AG09319 (cell line): ENCODE results near the gene NABP1.

Source experiments
- DNase-seq: peaks from one replicate; pipeline ENCODE4 v3.0.0-alpha.2; 2010; ENCODE audit warnings: low read depth; ENCODE audit errors: extremely low read depth
- TF ChIP-seq, protein P1 (sequence below): IDR thresholded peaks from 2 replicates; pipeline ENCODE4 v1.5.1; 2011; ENCODE audit warnings: low read depth, mild to moderate bottlenecking, inconsistent platforms, low read length, moderate library complexity

NABP1 gene

DNA sequence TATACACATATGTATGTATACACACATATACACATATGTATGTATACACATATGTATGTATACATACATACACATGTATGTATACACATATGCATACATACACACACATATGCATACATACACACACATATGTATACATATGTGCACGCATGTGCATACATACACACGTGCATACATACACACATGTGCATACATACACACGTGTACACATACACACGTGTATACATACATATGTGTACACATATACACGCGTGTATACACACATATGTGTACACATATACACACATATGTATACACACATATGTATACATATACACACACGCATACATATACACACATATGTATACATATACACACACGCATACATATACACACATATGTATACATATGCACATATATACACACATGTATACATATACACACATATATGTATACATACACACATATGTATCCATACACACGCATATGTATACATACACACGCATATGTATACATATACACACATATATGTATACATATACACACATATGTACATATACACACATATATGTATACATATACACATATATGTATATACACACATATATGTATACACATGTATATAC, 21.5 kb downstream of the NABP1 start:
- TF ChIP-seq, protein P1, sequence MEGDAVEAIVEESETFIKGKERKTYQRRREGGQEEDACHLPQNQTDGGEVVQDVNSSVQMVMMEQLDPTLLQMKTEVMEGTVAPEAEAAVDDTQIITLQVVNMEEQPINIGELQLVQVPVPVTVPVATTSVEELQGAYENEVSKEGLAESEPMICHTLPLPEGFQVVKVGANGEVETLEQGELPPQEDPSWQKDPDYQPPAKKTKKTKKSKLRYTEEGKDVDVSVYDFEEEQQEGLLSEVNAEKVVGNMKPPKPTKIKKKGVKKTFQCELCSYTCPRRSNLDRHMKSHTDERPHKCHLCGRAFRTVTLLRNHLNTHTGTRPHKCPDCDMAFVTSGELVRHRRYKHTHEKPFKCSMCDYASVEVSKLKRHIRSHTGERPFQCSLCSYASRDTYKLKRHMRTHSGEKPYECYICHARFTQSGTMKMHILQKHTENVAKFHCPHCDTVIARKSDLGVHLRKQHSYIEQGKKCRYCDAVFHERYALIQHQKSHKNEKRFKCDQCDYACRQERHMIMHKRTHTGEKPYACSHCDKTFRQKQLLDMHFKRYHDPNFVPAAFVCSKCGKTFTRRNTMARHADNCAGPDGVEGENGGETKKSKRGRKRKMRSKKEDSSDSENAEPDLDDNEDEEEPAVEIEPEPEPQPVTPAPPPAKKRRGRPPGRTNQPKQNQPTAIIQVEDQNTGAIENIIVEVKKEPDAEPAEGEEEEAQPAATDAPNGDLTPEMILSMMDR: no peak
- no peak for DNase-seq

DNA sequence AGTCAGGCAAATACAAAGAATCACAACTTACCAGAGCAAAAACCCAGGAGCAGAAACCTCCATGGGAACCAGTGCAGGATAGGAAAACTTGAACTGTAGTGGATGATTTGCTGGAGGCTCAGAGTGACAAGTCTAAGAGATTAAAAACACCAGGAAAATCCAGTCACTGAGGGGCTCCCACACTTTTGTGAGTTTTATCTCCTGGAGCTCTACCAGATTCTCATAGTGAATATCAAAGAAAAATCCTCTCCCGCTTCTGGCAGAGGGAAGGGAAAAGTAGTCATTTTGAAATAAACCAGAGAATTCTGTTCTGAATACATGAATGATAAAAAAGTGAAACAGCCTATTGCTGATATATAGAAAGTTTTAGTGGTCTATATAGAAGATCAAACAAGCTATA, 23.1 kb downstream of the NABP1 start:
- TF ChIP-seq, protein P1: no peak
- no peak for DNase-seq

DNA sequence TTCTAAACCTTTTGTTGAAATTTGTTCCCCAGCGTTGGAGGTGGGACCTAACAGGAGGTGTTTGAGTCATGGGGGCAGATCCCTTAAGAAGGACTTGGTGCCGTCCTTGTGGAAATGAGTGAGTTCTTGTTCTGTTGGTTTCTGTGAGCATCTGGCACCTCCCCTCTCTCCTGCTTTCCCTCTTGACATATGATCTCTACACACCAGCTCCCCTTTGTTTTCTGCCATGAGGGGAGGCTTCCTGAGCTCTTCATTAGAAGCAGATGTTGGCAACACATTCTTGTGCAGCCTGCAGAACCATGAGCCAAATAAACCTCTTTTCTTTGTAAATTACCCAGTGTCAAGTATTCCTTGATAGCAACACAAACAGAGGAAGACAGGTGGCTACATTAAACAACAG, 23.8 kb downstream of the NABP1 start:
- no peak for DNase-seq
- TF ChIP-seq, protein P1: no peak

DNA sequence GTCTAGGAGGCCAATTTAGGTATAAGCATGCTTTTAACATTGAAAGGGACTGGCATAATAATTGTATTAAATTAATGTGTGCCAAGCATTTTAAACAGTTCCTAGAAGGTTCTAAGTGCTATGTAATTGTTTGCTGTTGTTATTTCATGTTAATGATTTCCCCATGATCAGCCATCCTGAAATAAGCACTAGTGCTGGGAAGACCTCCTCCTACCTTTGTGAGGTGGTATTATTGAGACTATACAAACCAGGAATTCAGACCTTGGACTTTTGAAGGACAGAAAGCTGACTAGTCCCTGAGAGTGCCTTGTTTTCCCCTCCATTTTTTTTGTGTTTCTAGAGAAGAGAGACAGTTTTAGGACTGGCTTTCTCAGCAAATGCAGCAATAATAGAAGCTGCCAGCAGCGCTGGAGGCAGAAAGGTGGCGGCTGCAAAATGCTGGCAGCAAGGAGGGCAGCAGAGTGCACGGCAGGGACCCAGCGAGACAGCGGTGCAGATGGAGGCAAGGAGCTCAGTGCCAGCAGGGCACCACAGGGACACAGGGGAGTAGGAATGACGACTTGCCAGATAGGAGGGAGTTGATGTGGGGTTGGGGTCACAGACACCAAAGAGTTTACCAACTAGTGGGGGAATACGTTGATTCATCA, 25.3 kb downstream of the NABP1 start:
- no peak for DNase-seq
- TF ChIP-seq, protein P1: no peak

DNA sequence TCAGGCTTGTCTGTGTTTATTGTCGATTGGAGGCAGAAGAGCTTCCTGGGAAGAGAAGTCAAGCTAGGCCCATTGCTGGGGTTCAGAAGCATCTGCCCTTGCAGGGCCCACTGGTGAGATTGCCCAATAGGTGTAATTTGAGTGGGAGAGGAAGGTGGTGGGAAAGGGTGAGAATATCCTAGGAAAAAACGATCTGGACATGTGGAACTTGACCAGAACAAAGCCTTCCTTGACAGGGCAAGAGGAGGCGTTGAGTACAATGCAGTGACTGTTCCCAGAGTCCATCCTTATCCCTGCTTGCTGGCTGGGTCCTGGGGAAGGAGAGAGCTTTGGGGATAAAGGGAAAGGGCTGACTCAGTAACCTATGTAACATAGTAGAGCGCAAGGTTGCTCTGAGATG, 27.1 kb downstream of the NABP1 start:
- TF ChIP-seq, protein P1: no peak
- no peak for DNase-seq

DNA sequence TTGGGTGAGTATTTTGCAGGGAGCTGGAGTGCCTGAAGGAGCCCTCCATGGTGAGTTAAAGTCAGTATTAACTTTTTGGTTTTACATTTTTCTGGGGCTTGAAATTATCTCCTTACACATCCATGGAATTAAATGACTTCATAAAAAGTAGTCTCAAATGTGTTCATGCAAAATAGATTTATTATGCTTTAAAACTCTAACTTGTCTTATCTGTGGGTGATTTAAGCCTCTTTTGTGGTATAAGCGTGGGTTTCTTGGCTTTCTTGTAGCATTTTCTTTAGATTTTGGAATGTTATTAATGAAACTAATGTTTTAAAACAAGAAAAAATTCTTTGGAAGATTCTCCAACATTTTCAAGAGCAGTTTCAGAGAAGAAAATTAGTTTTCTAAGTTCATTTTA, 27.8 kb downstream of the NABP1 start:
- DNase-seq: no peak
- TF ChIP-seq, protein P1: no peak

DNA sequence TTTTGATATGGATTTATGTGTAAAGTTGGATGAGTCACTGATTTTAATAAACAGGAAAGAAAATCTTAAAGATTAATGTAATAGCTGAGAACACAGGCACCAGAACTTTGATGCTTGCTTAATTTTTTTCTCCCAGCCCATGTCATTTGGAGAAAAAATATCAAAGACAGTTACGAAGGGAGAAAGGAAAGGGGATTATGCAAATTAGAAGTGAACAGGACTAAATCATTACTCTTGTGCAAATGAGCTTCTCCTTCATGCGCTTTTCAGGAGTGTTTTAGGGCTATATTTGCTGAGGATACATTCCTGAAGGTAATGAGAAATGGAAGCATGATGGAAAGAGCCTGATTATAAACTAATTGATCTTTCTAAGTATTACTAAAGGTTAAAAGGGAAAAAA, 28.9 kb downstream of the NABP1 start:
- TF ChIP-seq, protein P1: no peak
- DNase-seq: no peak
